ENCODE data around the gene URI1.
"Not testable (repeated sequence)": the region's sequence is repeated elsewhere in the genome, so short reads cannot be mapped to it uniquely, and the experiment has no call there.

URI1 gene

DNA sequence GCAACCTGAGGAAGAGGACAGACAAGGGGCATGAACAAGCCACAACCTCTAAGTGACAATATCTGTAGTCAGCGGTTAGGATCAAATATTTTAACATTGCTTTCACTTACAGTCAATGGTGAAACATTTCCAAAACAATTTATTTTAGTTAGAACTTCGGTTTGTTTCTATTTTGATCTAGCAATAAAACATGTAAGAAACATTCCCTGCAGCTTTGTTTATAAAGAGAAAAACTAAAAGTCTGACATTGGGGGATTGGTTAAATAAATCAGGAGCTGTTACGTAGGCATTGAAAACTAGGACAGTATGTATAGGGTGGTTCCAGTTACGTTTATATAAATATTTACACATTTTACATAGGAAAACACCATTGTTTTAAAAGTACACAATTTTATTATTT, 3.4 kb downstream of the URI1 start:
- H3K9ac ChIP-seq (ENCODE audit: insufficient read length), result peak overlapping the region; percentile 66
- no peaks in the 10 kb centered on the region for H3K9me3 ChIP-seq (ENCODE audit: low read depth, low read length)
- DNase-seq (ENCODE audit: low read depth, low spot score), result no peak
- peaks cover 6% of the 10 kb centered on the region; the same call in 1 of the 2 replicates for H3K36me3 ChIP-seq (ENCODE audit: insufficient read depth, low read length)
- peak overlapping the region; percentile 59; the same call in 1 of the 2 replicates for H3K27ac ChIP-seq
- TF ChIP-seq POLR2AphosphoS5 (IDR thresholded peaks at IDR 0.05; ENCODE audit: borderline replicate concordance, low read depth, low read length) (no peak), FOXP2 (optimal IDR thresholded peaks at IDR 0.05; ENCODE audit: control extremely low read depth, extremely low read length, insufficient read depth) (no peak), EZH2 (IDR thresholded peaks at IDR 0.05) (no peak)
- H3K4me3 ChIP-seq, result peak overlapping the region; percentile 70

- H3K9me3 ChIP-seq (ENCODE audit: low read depth, low read length), result no peaks in the 10 kb centered on the region
- H3K36me3 ChIP-seq (ENCODE audit: insufficient read depth, low read length), result peaks cover 13% of the 10 kb centered on the region
- no peak overlapping the region for H3K27ac ChIP-seq
- H3K9ac ChIP-seq (ENCODE audit: insufficient read length), result no peak overlapping the region
- DNase-seq (ENCODE audit: low read depth, low spot score), result no peak
- H3K4me3 ChIP-seq, result no peak overlapping the region
- TF ChIP-seq FOXP2 (optimal IDR thresholded peaks at IDR 0.05; ENCODE audit: control extremely low read depth, extremely low read length, insufficient read depth) (no peak), POLR2AphosphoS5 (IDR thresholded peaks at IDR 0.05; ENCODE audit: borderline replicate concordance, low read depth, low read length) (no peak), EZH2 (IDR thresholded peaks at IDR 0.05) (no peak)
Measured at GRCh38 chr19:29946645-29947044, 4.6 kb downstream of the URI1 start.

DNA sequence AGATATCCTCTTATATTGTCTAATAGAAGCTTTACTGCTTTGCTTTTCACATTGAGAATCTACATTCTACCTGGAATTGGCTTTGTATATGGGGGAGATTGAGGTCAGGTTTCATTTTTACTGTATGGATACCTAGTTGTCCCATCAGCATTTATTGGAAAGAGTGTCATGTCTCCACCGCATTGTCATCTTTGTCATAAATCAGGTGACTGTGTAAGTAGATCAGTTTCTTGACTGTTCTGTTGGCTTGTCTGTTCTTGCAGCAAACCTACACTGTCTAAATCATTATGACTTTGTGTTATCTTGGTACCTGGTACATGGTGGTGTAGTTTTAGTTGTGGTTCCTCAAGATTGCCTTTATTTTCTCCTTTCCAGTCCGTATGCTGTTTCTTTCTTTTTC, 5.8 kb downstream of the URI1 start:
- Histone ChIP-seq H3K27ac (no peak overlapping the region), H3K9me3 (ENCODE audit: low read depth, low read length) (no peaks in the 10 kb centered on the region), H3K9ac (ENCODE audit: insufficient read length) (no peak overlapping the region), H3K36me3 (ENCODE audit: insufficient read depth, low read length) (peaks cover 13% of the 10 kb centered on the region), H3K4me3 (no peak overlapping the region)
- TF ChIP-seq EZH2 (IDR thresholded peaks at IDR 0.05) (no peak), POLR2AphosphoS5 (IDR thresholded peaks at IDR 0.05; ENCODE audit: borderline replicate concordance, low read depth, low read length) (no peak)
- DNase-seq (ENCODE audit: low read depth, low spot score), result no peak

DNA sequence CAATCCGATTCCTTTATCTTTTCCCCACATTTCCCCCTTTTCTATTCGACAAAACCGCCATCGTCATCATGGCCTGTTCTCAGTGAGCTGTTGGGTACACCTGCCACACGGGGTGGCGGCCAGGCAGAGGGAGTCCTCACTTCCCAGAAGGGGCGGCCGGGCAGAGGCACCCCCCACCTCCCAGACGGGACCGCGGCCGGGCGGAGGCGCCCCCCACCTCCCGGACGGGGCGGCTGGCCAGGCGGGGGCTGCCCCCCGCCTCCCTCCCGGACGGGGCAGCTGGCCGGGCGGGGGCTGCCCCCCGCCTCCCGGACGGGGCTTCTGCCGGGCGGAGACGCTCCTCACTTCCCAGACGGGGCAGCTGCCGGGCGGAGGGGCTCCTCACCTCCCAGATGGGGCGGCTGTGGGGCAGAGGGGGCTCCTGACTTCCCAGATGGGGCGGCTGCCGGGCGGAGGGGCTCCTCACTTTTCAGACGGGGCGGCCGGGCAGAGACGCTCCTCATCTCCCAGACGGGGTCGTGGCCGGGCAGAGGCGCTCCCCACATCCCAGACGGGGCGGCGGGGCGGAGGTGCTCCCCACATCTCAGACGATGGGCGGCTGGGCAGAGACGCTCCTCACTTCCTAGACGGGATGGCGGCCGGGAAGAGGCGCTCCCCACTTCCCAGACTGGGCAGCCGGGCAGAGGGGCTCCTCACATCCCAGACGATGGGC, 6.9 kb downstream of the URI1 start:
- not testable (repeated sequence) for H3K27ac ChIP-seq; H3K9me3 ChIP-seq (ENCODE audit: low read depth, low read length); H3K9ac ChIP-seq (ENCODE audit: insufficient read length); H3K4me3 ChIP-seq; DNase-seq (ENCODE audit: low read depth, low spot score)
- H3K36me3 ChIP-seq (ENCODE audit: insufficient read depth, low read length), result peaks cover 13% of the 10 kb centered on the region

GRCh38 chr19:29952177-29952576, 10.1 kb downstream of the URI1 start:
- peak overlapping the region; percentile 83 for H3K27ac ChIP-seq
- H3K36me3 ChIP-seq (ENCODE audit: insufficient read depth, low read length), result peaks cover 10% of the 10 kb centered on the region
- H3K9ac ChIP-seq (ENCODE audit: insufficient read length), result no peak overlapping the region
- H3K4me3 ChIP-seq, result no peak overlapping the region
- TF ChIP-seq POLR2AphosphoS5 (IDR thresholded peaks at IDR 0.05; ENCODE audit: borderline replicate concordance, low read depth, low read length), result no peak
- TF ChIP-seq FOXP2 (optimal IDR thresholded peaks at IDR 0.05; ENCODE audit: control extremely low read depth, extremely low read length, insufficient read depth), result no peak
- TF ChIP-seq EZH2 (IDR thresholded peaks at IDR 0.05), result no peak
- DNase-seq (ENCODE audit: low read depth, low spot score), result no peak
- no peaks in the 10 kb centered on the region for H3K9me3 ChIP-seq (ENCODE audit: low read depth, low read length)

DNA sequence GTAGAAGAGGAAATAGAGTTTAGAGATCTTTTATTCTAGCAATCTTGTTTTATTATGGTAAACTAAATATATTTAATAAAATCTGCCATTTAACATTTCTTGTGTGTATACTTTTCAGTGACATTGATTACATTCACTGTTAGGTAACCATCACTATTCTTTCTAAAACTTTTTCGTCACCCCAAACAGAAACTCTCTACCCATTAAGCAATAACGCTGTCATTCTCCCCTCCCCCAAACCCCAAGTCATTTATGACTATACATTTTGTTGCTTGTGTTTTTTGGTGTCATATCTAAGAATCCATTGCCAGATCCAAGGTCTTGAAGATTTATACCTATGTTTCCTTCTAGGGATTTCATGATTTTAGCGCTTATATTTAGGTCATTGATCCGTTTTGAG, 10.6 kb downstream of the URI1 start:
- Histone ChIP-seq H3K9ac (ENCODE audit: insufficient read length) (no peak overlapping the region), H3K27ac (peak overlapping the region; percentile 83), H3K36me3 (ENCODE audit: insufficient read depth, low read length) (peaks cover 10% of the 10 kb centered on the region), H3K4me3 (no peak overlapping the region), H3K9me3 (ENCODE audit: low read depth, low read length) (no peaks in the 10 kb centered on the region)
- no peak for DNase-seq (ENCODE audit: low read depth, low spot score)
- TF ChIP-seq POLR2AphosphoS5 (IDR thresholded peaks at IDR 0.05; ENCODE audit: borderline replicate concordance, low read depth, low read length) (no peak), EZH2 (IDR thresholded peaks at IDR 0.05) (no peak), FOXP2 (optimal IDR thresholded peaks at IDR 0.05; ENCODE audit: control extremely low read depth, extremely low read length, insufficient read depth) (no peak)

GRCh38 chr19:29953352-29954247, 11.6 kb downstream of the URI1 start:
- TF ChIP-seq EZH2 (IDR thresholded peaks at IDR 0.05) (no peak), POLR2AphosphoS5 (IDR thresholded peaks at IDR 0.05; ENCODE audit: borderline replicate concordance, low read depth, low read length) (no peak), FOXP2 (optimal IDR thresholded peaks at IDR 0.05; ENCODE audit: control extremely low read depth, extremely low read length, insufficient read depth) (no peak)
- Histone ChIP-seq H3K9ac (ENCODE audit: insufficient read length) (peak overlapping the region; percentile 7), H3K27ac (peak overlapping the region; percentile 83), H3K36me3 (ENCODE audit: insufficient read depth, low read length) (peaks cover 19% of the 10 kb centered on the region), H3K9me3 (ENCODE audit: low read depth, low read length) (0 out of 2 replicates have a peak, but pooled peaks cover 2% of the 10 kb centered on the region), H3K4me3 (no peak overlapping the region; the same call in 1 of the 2 replicates)
- no peak for DNase-seq (ENCODE audit: low read depth, low spot score)

DNA sequence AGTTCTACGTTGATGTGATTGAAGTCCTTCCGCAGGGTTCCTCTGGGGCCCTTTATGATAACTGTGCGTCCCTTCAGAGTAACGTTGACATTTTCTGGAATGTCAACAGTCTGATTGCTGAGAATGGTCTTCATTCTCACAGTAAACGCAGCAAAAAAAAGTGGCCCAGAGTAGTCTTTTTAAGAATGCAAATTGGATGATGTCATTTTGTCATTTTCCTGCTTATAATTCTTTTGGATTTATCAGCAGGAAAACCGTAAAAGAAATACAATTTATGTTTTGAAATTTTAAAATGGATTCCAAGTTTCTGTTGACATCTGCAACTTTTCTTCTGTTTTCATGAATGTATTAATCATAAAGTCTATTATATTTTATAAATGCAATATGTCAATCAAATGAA, 14.8 kb downstream of the URI1 start:
- no peak for TF ChIP-seq POLR2AphosphoS5 (IDR thresholded peaks at IDR 0.05; ENCODE audit: borderline replicate concordance, low read depth, low read length)
- no peak for TF ChIP-seq FOXP2 (optimal IDR thresholded peaks at IDR 0.05; ENCODE audit: control extremely low read depth, extremely low read length, insufficient read depth)
- no peak for TF ChIP-seq EZH2 (IDR thresholded peaks at IDR 0.05)
- Histone ChIP-seq H3K9ac (ENCODE audit: insufficient read length) (no peak overlapping the region), H3K9me3 (ENCODE audit: low read depth, low read length) (0 out of 2 replicates have a peak, but pooled peaks cover 2% of the 10 kb centered on the region), H3K36me3 (ENCODE audit: insufficient read depth, low read length) (peaks cover 25% of the 10 kb centered on the region), H3K27ac (peak overlapping the region; percentile 51), H3K4me3 (no peak overlapping the region)
- DNase-seq (ENCODE audit: low read depth, low spot score), result no peak

Data from SK-N-MC (cell line).